Activated CD4-positive, alpha-beta T cell treated with anti-CD3 and anti-CD28 coated beads for 1 hour (primary cell): ENCODE results near the gene CENPQ.

ENCODE experiments used
- DNase-seq: peaks from one replicate; pipeline ENCODE4 v3.0.0-alpha.2; 2020

The CENPQ gene

GRCh38 chr6:49506569-49507111, 43.5 kb downstream of the CENPQ start:
- DNase-seq: no peak

DNA sequence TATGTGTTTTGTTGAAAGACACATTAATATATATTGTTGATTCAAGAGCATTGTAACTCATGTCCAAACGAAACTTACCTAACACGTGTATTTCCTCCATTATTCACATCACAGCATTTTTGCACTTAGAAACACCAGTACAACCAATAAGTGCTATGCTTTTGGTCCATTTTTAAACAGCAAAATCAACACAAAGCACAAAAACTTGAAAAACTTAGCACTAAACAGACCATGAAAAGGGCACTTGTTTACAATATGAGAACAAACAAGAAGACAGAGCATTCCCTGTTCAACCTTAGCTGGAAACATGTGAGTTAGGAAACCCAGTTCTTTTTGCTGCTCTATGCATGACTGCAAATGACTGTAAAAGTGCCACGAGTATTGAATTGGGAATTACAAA, 46.2 kb downstream of the CENPQ start:
- no peak for DNase-seq

DNA sequence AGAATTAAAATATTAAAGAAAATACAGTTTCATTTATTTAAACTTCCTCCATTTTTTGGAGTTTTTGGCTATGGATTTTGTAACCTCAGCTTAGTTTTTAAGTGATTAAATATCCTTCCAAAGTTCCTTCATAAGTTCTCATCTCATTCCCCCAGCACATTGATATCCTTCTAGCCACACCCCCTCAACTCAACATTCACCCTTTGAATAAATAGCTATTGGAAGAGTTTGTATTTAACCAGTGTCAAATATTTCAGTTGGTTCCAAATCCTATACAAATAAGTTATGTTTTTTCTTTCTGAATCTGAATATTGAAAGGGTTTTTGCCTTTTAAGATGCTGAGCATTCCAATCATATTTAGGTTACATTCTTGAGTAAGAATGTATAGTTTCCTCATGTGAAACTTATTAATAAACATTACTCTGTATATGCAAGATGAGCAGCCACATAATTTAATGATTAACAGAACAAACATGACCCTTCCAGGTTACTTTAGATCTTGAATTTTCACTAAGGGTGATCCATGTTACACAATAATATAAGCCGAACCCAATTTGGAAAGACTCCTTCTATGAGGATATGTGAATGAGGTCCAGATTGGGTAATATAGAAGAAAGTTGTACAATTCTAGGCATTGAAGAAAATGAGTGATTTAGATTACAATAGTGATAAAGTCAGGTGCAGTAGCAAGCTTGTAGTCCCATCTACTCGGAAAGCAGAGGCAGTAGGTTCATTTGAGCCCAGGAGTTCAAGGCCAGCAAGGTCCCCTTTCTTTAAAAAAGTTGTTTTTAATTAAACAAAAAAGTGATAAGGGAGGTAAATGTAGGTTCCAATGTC, 50.2 kb downstream of the CENPQ start:
- no peak for DNase-seq

- no peak for DNase-seq
These were observed 51.7 kb downstream of the CENPQ start for GRCh38 chr6:49514571-49515484.

GRCh38 chr6:49515485-49516146, 52.4 kb downstream of the CENPQ start:
- no peak for DNase-seq

DNA sequence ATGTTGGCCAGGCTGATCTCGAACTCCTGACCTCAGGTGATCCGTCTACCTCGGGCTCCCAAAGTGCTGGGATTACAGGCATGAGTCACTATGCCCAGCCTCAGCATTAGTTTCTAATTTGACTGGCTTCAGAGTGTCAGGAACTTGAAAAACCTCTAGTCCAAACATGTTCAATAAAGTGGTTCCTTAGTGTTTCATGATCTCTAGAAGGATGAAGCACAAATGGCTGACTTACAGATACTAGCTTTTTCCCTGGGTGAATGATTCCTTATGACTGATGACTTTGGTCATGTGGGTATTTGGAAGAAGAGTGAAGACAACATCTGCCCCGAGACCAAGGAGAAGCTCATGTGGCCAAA, 53.0 kb downstream of the CENPQ start:
- DNase-seq: no peak

GRCh38 chr6:49517919-49518318, 54.7 kb downstream of the CENPQ start:
- DNase-seq: no peak

DNA sequence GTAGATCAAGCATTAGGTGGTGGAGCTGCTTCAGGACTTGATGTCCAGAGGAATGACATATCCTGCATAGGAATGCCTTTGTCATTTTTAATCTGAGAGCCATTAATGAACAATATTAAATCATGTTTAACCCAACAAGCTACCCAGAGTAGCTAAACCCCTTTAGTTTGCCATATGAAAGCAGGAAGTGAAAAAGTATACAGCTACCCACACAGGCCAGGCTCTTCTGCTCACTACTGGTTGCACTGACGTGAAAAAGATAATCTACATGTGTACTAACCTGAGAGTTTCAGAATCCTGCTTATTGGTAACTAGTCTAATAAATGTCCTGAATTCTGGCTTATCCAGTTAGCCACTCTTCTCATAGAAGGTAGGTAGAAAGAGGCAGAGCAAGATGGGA, 56.5 kb downstream of the CENPQ start:
- DNase-seq: no peak

- DNase-seq: no peak
These were observed 59.8 kb downstream of the CENPQ start for GRCh38 chr6:49522710-49523593.

GRCh38 chr6:49523901-49524300, 60.7 kb downstream of the CENPQ start:
- no peak for DNase-seq

DNA sequence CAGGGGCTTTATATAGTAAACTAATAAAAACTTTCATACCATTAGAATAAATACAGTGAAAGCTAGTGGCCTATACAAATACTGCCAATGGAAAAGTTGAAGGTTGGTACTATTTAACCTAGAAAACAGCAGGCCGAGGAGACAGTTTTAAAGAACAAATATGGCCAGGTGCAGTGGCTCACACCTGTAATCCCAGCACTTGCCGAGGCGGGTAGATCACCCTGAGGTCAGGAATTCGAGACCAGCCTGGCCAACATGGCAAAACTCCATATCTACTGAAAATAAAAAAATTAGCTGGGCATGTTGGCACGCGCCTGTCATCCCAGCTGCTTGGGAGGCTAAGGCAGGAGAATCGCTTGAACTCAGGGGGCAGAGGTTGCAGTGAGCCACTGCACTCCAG, 61.4 kb downstream of the CENPQ start:
- no peak for DNase-seq

- DNase-seq: no peak
These were observed 63.4 kb downstream of the CENPQ start for GRCh38 chr6:49526598-49526997.

DNA sequence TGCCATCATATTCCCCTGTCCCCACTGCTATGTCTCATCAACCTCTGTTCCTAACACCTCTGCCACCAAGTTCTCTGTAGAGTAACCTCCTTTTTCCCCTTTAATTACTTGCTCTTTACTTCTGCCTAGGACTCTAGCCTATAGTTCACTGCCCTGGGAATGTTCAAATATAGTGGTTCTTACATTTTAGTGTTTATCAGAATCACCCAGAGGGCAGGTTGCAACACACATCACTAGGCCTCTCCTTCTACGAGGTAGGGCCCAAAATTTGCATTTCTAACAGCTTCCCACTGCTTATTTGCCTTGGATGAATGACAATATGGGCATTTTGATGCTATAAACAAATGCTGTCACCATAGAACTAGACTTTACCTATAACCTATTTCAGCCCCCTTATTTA, 64.2 kb downstream of the CENPQ start:
- no peak for DNase-seq

GRCh38 chr6:49528571-49528970, 65.4 kb downstream of the CENPQ start:
- no peak for DNase-seq

GRCh38 chr6:49530141-49530776, 67.1 kb downstream of the CENPQ start:
- no peak for DNase-seq

DNA sequence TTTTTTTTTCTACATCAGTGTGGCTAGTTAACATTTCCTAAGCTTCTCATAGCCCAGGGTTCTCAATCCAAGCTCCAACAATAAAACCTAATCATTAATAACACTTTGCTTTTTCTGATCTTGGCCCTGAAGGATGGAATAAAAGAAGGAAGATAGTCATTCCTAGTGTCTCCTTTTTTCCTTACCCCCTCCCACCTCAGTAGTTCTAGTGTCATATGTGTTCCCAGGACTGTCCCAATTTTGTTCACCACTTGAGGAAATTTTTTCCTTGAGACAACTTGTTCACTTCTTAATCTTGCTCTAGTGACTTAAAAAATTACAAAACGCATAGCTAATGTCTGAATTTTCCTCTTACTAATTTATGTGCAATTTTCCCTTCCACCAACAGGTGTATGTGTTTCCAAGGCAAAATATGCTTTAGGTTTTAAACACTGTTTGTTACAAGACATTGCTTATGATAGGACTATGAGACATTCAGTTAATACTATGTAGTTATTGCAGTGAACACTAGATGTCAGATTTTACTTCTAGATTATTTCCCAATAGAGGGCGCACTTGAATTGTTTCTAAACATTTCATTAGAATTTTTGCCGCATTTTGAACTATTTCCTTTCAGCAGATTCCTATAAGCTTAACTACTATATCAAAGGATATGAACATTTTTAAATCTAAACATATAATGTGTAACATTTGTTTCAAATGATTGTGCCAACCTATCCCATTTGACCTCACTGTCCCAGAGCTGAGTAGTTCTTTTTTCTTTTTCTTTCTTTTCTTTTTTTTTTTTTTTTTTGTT, 68.8 kb downstream of the CENPQ start:
- no peak for DNase-seq

DNA sequence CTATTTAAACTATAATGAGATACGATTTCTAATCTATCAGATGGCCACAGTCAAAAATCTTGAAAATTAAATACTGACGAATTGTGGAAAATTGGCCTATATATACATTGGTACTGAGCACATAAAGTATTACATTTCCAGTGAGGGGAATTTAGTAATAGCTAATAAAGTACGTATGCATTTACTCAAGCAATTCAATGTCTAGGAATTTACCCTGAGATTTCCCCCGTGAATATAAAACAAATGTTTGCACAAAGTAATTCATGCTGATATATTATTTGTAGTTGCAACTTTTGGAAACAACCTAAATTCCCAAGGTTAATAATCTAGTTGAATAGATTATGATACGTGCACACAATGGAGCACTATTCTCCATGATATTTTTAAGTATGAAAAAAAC, 72.6 kb downstream of the CENPQ start:
- no peak for DNase-seq

DNA sequence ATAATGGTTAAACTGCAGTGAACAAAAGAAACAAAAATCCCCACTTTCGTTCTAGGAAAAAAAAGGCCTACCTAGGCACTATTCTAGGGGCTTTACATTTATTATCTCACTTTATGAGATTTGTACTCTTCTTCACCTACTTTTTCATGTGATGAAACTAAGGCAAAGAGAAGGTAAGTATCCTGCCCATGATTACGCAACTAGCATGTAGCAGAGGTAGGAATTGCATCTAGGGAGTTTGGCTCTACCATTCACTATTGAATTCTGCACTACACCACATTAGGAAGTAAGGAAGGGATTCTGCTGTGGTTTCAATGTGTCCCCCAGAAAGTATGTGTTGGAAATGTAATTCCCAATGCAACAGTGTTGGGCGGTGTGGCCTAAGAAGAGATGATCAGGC, 75.9 kb downstream of the CENPQ start:
- DNase-seq: no peak

- no peak for DNase-seq
These were observed 77.4 kb downstream of the CENPQ start for GRCh38 chr6:49540614-49541013.

DNA sequence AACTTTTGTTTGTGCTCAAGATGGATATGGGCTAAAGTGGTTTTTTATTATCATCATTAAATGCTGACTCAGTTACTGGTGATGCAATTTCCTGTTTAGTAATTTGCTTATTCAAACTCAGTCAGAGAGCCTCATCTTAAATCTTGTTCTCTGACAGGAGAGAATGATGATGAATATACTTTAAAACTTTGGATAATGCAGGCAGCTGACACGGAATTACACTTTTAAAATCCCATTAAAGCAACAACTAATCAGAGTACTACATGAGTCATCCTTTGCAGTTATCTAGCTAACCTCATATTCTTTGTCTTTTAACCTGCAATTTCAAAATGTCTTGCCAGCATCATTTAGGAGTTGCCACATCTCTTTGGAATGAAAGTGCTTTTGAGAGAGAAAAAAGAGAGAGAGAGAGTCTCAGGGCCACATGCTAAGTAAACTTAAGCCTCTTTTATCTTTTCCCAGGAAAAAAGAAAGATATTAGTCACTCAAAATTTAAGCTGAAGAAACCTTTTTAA, 78.1 kb downstream of the CENPQ start:
- no peak for DNase-seq

DNA sequence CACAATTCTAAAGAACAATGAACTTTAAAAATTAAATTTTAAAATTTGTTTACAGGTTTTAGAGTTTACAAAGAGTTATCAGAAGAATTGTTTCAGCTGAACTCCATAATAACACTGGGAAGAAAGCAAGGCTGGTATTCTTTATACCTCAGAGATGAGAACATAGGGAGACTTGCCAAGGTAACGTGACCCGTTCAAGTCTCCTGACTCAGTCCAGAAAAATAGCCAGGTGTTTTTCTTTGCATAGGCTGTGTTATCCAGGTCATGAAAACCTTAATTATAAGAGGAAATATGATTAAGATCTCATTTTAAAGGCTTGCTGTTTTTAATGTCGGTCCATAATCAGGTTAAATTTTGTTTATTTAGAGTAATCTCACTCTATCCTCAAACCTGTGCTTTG, 78.8 kb downstream of the CENPQ start:
- DNase-seq: no peak
